Sigmoid colon (tissue), 7 donors: ENCODE data around the gene CACNA1F. TPM values are rescaled to one million over a fixed set of nuclear protein-coding genes. Genes with fewer than 3 reads are reported as not detected.

Experiments used
- DNase-seq: peaks from one replicate; pipeline ENCODE4 v3.0.0-alpha.2; 2019
- H3K27ac ChIP-seq, 4 donors: fragments of 200-600 bp; sonication (generic); one replicate each; pipeline ENCODE4 v1.5.1; 2016 to 2019; ENCODE audit warnings: mild to moderate bottlenecking in 1 of 4
- H3K27me3 ChIP-seq, 3 donors: fragments of 200-600 bp; sonication (generic); one replicate each; pipeline ENCODE4 v1.5.1; 2019; ENCODE audit warnings: mild to moderate bottlenecking in 1 of 3
- H3K36me3 ChIP-seq, 4 donors: fragments of 200-600 bp; sonication (generic); one replicate each; pipeline ENCODE4 v1.5.1; 2016 to 2019
- H3K4me1 ChIP-seq, 4 donors: fragments of 200-600 bp; sonication (generic); one replicate each; pipeline ENCODE4 v1.5.1; 2017 to 2019
- H3K4me3 ChIP-seq, 4 donors: fragments of 200-600 bp; sonication (generic); one replicate each; pipeline ENCODE4 v1.5.1; 2017 to 2019; ENCODE audit warnings: mild to moderate bottlenecking in 2 of 4, moderate library complexity in 1 of 4
- H3K9me3 ChIP-seq, 4 donors: fragments of 200-600 bp in 3 of 4; sonication (generic) in 3 of 4; one replicate each; pipeline versions ENCODE4 v1.5.1 to v1.6.1; 2013 to 2019
- CTCF ChIP-seq, 4 experiments: fragments of 450-650 bp in 3 of 4; fragments of 200-600 bp in 1 of 4; IDR thresholded peaks; one replicate each; pipeline ENCODE4 v1.5.1; 2016 to 2019; ENCODE audit warnings: antibody characterized with exemption in 4 of 4, mild to moderate bottlenecking in 3 of 4, moderate library complexity in 2 of 4
- EP300 ChIP-seq, 4 donors: sonication (generic); formaldehyde crosslinking; IDR thresholded peaks; one replicate each; pipeline ENCODE4 v1.6.1; 2017; ENCODE audit warnings: antibody characterized with exemption in 4 of 4
- POLR2A ChIP-seq, 2 donors: fragments of 450-650 bp; IDR thresholded peaks; one replicate each; pipeline ENCODE4 v1.6.1; 2016; ENCODE audit warnings: antibody characterized with exemption in 2 of 2, mild to moderate bottlenecking in 2 of 2, moderate library complexity in 2 of 2
- POLR2AphosphoS5 ChIP-seq, 4 donors: sonication (generic); formaldehyde crosslinking; IDR thresholded peaks; one replicate each; pipeline ENCODE4 v1.6.1; 2017; ENCODE audit warnings: antibody characterized with exemption in 4 of 4
- WGBS, 2 donors: extraction: QIAGEN DNeasy Blood & Tissue Kit; methylation state at CpG; one replicate each; pipeline ENCODE4 v1.1.7; 2013; 5-methylcytosine and 5-hydroxymethylcytosine counted together
- intact Hi-C: fragments of 100-400 bp; cut with DNase I; formaldehyde crosslinking; loops from one replicate; pipeline ENCODE4 v1.15.1; 2023
- polyA plus RNA-seq, 3 donors: library from polyadenylated mRNA; stranded (reverse); fragments of 200-250 nt; gene quantifications; one replicate each; pipeline ENCODE4 v1.2.3, GENCODE V29; 2013
- total RNA-seq, 4 donors: library from RNA; depleted of rRNA; stranded (reverse); fragments of >200 nt; gene quantifications; one replicate each; pipeline ENCODE4 v1.1.0, GENCODE V29; 2016
- donor health status: healthy with polysubstance abuse.
- donor health status: Bipolar disorder and iron deficiency.
- donor health status: healthy.

The CACNA1F gene
- total and polyA plus RNA-seq, 7 donors = under 0.01 to 0.70 (median 0.15) TPM; not detected in 3

DNA sequence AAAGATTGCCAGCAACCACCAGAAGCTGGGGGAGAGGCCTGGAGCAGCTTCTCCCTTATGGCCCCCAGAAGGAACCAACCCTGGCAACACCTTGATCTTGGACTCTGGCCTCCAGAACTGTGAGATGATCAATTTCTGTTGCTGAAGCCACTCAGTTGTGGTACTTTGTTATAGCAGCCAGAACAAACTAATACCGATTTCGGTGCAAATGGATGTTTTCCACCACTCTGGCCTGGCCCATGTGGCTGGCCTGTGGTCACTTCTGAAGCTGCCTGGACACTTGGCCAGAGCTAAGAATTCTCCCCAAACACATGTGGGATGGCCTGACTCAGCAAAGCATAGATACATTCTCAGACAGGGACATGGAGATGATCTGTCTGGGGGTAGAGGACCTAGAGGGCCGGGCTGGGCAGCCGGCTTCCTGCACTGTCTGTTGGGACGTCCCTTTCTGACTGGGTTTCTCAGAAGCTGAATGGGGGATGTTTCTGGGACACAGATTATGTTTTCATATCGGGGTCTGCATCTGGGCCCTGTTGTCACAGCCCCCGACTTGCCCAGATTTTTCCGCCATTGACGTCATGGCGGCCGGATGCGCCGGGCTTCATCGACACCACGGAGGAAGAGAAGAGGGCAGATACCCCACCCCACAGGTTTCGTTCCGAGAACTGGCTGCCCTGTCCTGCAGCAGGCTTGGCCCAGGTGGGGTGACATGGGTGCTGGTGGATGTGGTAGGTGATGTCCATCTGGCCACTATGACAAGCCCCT is 27.3 kb upstream of the CACNA1F start:
- TF ChIP-seq POLR2AphosphoS5 (IDR thresholded peaks at IDR 0.05) (no peak), CTCF (IDR thresholded peaks at IDR 0.05) (no peak), POLR2A (IDR thresholded peaks at IDR 0.05) (no peak), EP300 (IDR thresholded peaks at IDR 0.05) (no peak)
- H3K36me3 ChIP-seq = no peaks in the 10 kb centered on the region
- H3K27me3 ChIP-seq = peaks cover 0 to 3% (median 0%) of the 10 kb centered on the region in 3 donors
- no peaks in the 10 kb centered on the region for H3K9me3 ChIP-seq
- no peaks in the 10 kb centered on the region for H3K4me1 ChIP-seq
- DNase-seq = no peak
- no peak overlapping the region for H3K27ac ChIP-seq
- H3K4me3 ChIP-seq = no peak overlapping the region
- intact Hi-C loops = no loop called here
- WGBS, 2 donors = 93 to 97% methylated on average over 17 of the region's 17 CpGs

GRCh38 chrX:49258749-49259124 is 25.6 kb upstream of the CACNA1F start:
- intact Hi-C loops = no loop called here
- H3K27me3 ChIP-seq = peaks cover 0 to 3% (median 0%) of the 10 kb centered on the region in 3 donors
- no peaks in the 10 kb centered on the region for H3K36me3 ChIP-seq
- no peak overlapping the region for H3K27ac ChIP-seq
- no peaks in the 10 kb centered on the region for H3K4me1 ChIP-seq
- no peaks in the 10 kb centered on the region for H3K9me3 ChIP-seq
- no peak for TF ChIP-seq EP300 (IDR thresholded peaks at IDR 0.05)
- TF ChIP-seq POLR2AphosphoS5 (IDR thresholded peaks at IDR 0.05) = no peak
- TF ChIP-seq CTCF (IDR thresholded peaks at IDR 0.05) = no peak
- no peak for TF ChIP-seq POLR2A (IDR thresholded peaks at IDR 0.05)
- no peak overlapping the region for H3K4me3 ChIP-seq
- DNase-seq = no peak
- 79 to 83% methylated on average over 5 of the region's 5 CpGs for WGBS, 2 donors

DNA sequence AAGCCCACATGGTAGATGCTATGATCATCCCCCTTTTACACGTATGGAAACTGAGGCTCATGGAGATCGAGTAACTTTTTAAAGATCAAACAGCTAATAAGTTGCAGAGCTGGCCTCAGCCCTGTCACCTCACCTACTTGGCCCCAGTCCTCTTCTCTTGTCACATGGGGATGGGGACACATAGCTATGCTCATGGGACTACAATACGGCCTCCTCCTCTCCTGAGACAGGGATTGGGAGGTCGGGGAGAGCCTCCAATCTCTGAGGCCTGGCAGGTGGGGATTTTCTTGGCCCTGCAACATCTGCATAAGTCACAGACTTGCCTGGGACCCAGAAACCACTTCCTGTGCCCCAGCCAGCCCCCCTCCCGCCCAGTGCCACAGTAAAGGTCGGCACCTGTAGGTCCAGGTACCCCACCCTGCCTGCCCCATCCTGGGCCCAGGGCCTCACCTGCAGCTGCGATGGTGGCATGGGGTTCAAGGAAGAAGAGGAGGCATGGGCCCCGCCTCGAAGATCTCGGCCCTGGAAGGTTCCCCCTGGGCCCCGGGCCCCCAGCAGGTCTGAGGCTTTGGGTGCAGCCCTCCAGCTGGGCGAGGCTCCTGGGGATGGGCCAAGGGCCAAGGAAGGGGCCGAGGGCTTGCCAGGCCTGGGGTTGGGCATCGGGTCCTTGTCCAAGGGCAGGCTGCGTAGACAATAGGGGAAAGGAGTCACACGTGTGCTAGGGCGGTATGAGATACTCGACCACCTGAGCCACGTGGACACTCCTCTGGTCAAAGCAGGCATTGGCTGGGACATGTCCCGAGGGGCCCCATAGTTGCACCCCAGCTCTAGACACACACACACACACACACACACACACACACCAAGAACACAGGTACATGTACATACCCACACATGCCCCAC is 25.0 kb upstream of the CACNA1F start:
- Histone ChIP-seq H3K27me3 (peaks cover 0 to 3% (median 0%) of the 10 kb centered on the region in 3 donors), H3K27ac (no peak overlapping the region), H3K4me3 (no peak overlapping the region), H3K9me3 (no peaks in the 10 kb centered on the region), H3K4me1 (no peaks in the 10 kb centered on the region), H3K36me3 (no peaks in the 10 kb centered on the region)
- TF ChIP-seq POLR2AphosphoS5 (IDR thresholded peaks at IDR 0.05) (no peak), CTCF (IDR thresholded peaks at IDR 0.05) (no peak), POLR2A (IDR thresholded peaks at IDR 0.05) (no peak), EP300 (IDR thresholded peaks at IDR 0.05) (no peak)
- intact Hi-C loops = no loop called here
- 46 to 60% methylated on average over 20 of the region's 20 CpGs for WGBS, 2 donors
- no peak for DNase-seq

DNA sequence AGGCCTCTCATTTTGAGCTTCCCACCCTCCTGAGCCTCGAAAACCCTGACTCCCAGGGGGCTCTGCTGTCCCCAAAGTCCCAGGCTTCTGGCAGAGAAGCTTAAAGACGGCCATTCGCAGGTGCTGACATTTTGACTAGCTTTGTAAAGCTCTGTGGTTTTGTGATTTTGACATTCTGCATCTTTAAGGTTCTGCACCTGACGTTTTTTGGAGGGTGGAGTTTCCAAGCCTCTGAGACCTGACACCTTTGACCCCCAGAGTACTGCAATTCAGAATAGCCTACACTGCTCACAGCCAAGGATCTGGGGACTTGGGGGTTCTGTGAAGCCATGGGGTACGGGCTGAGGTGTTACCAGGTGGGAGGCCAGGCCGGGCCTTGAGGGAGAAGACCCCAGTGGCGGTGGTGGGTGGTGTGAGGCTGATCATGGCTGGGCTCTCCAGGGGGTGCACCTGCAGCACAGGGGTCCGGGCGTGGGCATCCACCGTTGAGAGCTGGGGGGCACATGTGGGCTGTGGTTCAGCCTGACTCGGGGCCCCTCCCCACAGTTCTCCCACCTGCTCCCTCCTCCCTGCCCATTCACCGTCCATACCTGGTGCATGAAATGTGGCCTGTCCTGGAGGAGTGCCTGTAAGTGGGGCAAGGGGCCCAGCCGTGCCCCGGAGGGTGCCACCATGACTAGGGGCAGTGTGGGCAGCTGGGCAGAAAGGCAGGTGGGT is 24.1 kb upstream of the CACNA1F start:
- Histone ChIP-seq H3K4me1 (no peaks in the 10 kb centered on the region), H3K9me3 (no peaks in the 10 kb centered on the region), H3K4me3 (no peak overlapping the region), H3K27ac (no peak overlapping the region), H3K27me3 (peaks cover 0 to 3% (median 0%) of the 10 kb centered on the region in 3 donors), H3K36me3 (no peaks in the 10 kb centered on the region)
- intact Hi-C loops = no loop called here
- TF ChIP-seq POLR2A (IDR thresholded peaks at IDR 0.05) (no peak), POLR2AphosphoS5 (IDR thresholded peaks at IDR 0.05) (no peak), CTCF (IDR thresholded peaks at IDR 0.05) (no peak), EP300 (IDR thresholded peaks at IDR 0.05) (no peak)
- 80% methylated on average over 14 of the region's 14 CpGs for WGBS, 2 donors
- no peak for DNase-seq
